Muscle of leg (tissue), 11 donors: Measurements from ENCODE around the gene AOPEP. TPM values are rescaled to one million over a fixed set of nuclear protein-coding genes. Genes with fewer than 3 reads are reported as not detected.

Source experiments
- DNase-seq: peaks from one replicate; pipeline ENCODE4 v3.0.0; 2013
- H3K27ac ChIP-seq: one replicate; pipeline ENCODE4 v1.5.1; 2013; ENCODE audit warnings: mild to moderate bottlenecking, low read length, control low read depth
- H3K27me3 ChIP-seq: one replicate; pipeline ENCODE4 v1.6.1; 2013; ENCODE audit warnings: low read length; ENCODE audit not compliant: control insufficient read depth, insufficient read depth
- H3K36me3 ChIP-seq: one replicate; pipeline ENCODE4 v1.6.1; 2013; ENCODE audit warnings: low read length; ENCODE audit not compliant: control insufficient read depth, insufficient read depth
- H3K4me1 ChIP-seq: one replicate; pipeline ENCODE4 v1.6.1; 2013; ENCODE audit warnings: low read length; ENCODE audit not compliant: control insufficient read depth, insufficient read depth
- H3K4me3 ChIP-seq: one replicate; pipeline ENCODE4 v1.5.1; 2013; ENCODE audit warnings: low read length, control low read depth
- H3K9me3 ChIP-seq: replicated peaks from 2 replicates; pipeline ENCODE4 v1.6.1; 2013; ENCODE audit warnings: low read depth, low read length; ENCODE audit not compliant: control insufficient read depth
- WGBS: methylation state at CpG from one replicate; pipeline ENCODE4 v1.1.5; 2013; ENCODE audit warnings: missing lambda C conversion rate; ENCODE audit not compliant: insufficient coverage; 5-methylcytosine and 5-hydroxymethylcytosine counted together
- polyA plus RNA-seq, 8 donors: library from polyadenylated mRNA; unstranded; fragments of 120-200 nt; gene quantifications; one replicate each; pipeline versions ENCODE4 v1.2.1 to v1.2.3, GENCODE V29; 2013; ENCODE audit warnings: inconsistent platforms in 1 of 8, low replicate concordance in 1 of 8; ENCODE audit not compliant: insufficient read length in 8 of 8, insufficient read depth in 1 of 8
- total RNA-seq: library from RNA; stranded (reverse); fragments of 120-200 nt; gene quantifications from one replicate; pipeline ENCODE4 v1.2.4, GENCODE V29; 2013

AOPEP gene
- total and polyA plus RNA-seq, 9 donors: 35.0 to 52.3 (median 43.3) TPM

- WGBS: 100% methylated on average over 1 of the region's 3 CpGs
- Histone ChIP-seq H3K4me1 (peaks cover 27% of the 10 kb centered on the region), H3K4me3 (no peak overlapping the region)
Observed at GRCh38 chr9:94807556-94807955, 81.1 kb downstream of the AOPEP start.

GRCh38 chr9:94808926-94809700 is 82.6 kb downstream of the AOPEP start:
- peaks cover 27% of the 10 kb centered on the region for H3K4me1 ChIP-seq
- H3K27ac ChIP-seq: no peak overlapping the region
- H3K27me3 ChIP-seq: no peaks in the 10 kb centered on the region
- no peaks in the 10 kb centered on the region for H3K9me3 ChIP-seq
- no peak for DNase-seq
- 100% methylated on average over 3 of the region's 6 CpGs for WGBS
- H3K4me3 ChIP-seq: no peak overlapping the region
- H3K36me3 ChIP-seq: peaks cover 20% of the 10 kb centered on the region

More at GRCh38 chr9:94807556-94807955, 81.1 kb downstream of the AOPEP start:
- DNase-seq: no peak
- Histone ChIP-seq H3K36me3 (peaks cover 18% of the 10 kb centered on the region), H3K27me3 (no peaks in the 10 kb centered on the region), H3K27ac (no peak overlapping the region), H3K9me3 (no peaks in the 10 kb centered on the region)

- 97% methylated on average over 4 of the region's 6 CpGs for WGBS
- Histone ChIP-seq H3K4me3 (no peak overlapping the region), H3K27ac (no peak overlapping the region), H3K9me3 (no peaks in the 10 kb centered on the region), H3K36me3 (peaks cover 20% of the 10 kb centered on the region), H3K4me1 (peaks cover 24% of the 10 kb centered on the region), H3K27me3 (no peaks in the 10 kb centered on the region)
- DNase-seq: no peak
Observed at GRCh38 chr9:94809778-94810177, 83.3 kb downstream of the AOPEP start.

GRCh38 chr9:94811074-94811473 is 84.6 kb downstream of the AOPEP start:
- WGBS: 83% methylated on average over 1 of the region's 2 CpGs

GRCh38 chr9:94812343-94812742 is 85.8 kb downstream of the AOPEP start:
- 100% methylated on average over 1 of the region's 2 CpGs for WGBS
- peaks cover 14% of the 10 kb centered on the region for H3K36me3 ChIP-seq
- H3K4me1 ChIP-seq: peaks cover 8% of the 10 kb centered on the region

More at GRCh38 chr9:94811074-94811473, 84.6 kb downstream of the AOPEP start:
- H3K27me3 ChIP-seq: no peaks in the 10 kb centered on the region
- H3K27ac ChIP-seq: no peak overlapping the region
- no peak overlapping the region for H3K4me3 ChIP-seq
- DNase-seq: no peak
- H3K9me3 ChIP-seq: no peaks in the 10 kb centered on the region
- peaks cover 20% of the 10 kb centered on the region for H3K36me3 ChIP-seq
- H3K4me1 ChIP-seq: peaks cover 14% of the 10 kb centered on the region

GRCh38 chr9:94813379-94813778 is 86.9 kb downstream of the AOPEP start:
- no peak for DNase-seq
- Histone ChIP-seq H3K27ac (no peak overlapping the region), H3K4me3 (no peak overlapping the region), H3K4me1 (peaks cover 7% of the 10 kb centered on the region), H3K36me3 (peaks cover 17% of the 10 kb centered on the region), H3K27me3 (no peaks in the 10 kb centered on the region), H3K9me3 (no peaks in the 10 kb centered on the region)
- 100% methylated on average over 1 of the region's 1 CpG for WGBS

More at GRCh38 chr9:94812343-94812742, 85.8 kb downstream of the AOPEP start:
- Histone ChIP-seq H3K27me3 (no peaks in the 10 kb centered on the region), H3K27ac (no peak overlapping the region), H3K9me3 (no peaks in the 10 kb centered on the region), H3K4me3 (no peak overlapping the region)
- no peak for DNase-seq

- no peak overlapping the region for H3K27ac ChIP-seq
- 100% methylated on average over 2 of the region's 7 CpGs for WGBS
Observed at GRCh38 chr9:94817291-94818177, 91.0 kb downstream of the AOPEP start.

GRCh38 chr9:94818178-94818541 is 91.7 kb downstream of the AOPEP start:
- Histone ChIP-seq H3K4me3 (no peak overlapping the region), H3K9me3 (no peaks in the 10 kb centered on the region), H3K36me3 (peaks cover 8% of the 10 kb centered on the region), H3K27ac (no peak overlapping the region), H3K27me3 (no peaks in the 10 kb centered on the region), H3K4me1 (peaks cover 19% of the 10 kb centered on the region)
- no peak for DNase-seq
- WGBS: no CpG with 5 or more reads among the region's 2 CpGs

More at GRCh38 chr9:94817291-94818177, 91.0 kb downstream of the AOPEP start:
- Histone ChIP-seq H3K27me3 (no peaks in the 10 kb centered on the region), H3K4me1 (peaks cover 19% of the 10 kb centered on the region), H3K36me3 (peaks cover 8% of the 10 kb centered on the region), H3K4me3 (no peak overlapping the region), H3K9me3 (no peaks in the 10 kb centered on the region)
- no peak for DNase-seq

- Histone ChIP-seq H3K27ac (peak overlapping the region; percentile 44), H3K4me1 (peaks cover 15% of the 10 kb centered on the region), H3K36me3 (peaks cover 6% of the 10 kb centered on the region), H3K9me3 (no peaks in the 10 kb centered on the region), H3K27me3 (no peaks in the 10 kb centered on the region), H3K4me3 (no peak overlapping the region)
- no CpG with 5 or more reads among the region's 8 CpGs for WGBS
- peak; percentile 49 for DNase-seq
Observed at GRCh38 chr9:94819161-94819687, 92.7 kb downstream of the AOPEP start.
